GM12878 (cell line): ENCODE results near the gene JTB.

Source experiments
- CREM ChIP-seq: IDR thresholded peaks from 2 replicates; pipeline ENCODE4 v1.6.1; 2014; ENCODE audit warnings: antibody characterized with exemption, low read depth
- CTCF ChIP-seq, 3 experiments: IDR thresholded peaks in 2 of 3; conservative IDR thresholded peaks in 1 of 3; 2 replicates each; pipeline ENCODE4 v1.5.1; 2011; ENCODE audit warnings: low read depth in 3 of 3, low read length in 3 of 3, mild to moderate bottlenecking in 3 of 3, control low read depth in 2 of 3, moderate library complexity in 2 of 3, inconsistent platforms in 1 of 3, mixed read lengths in 1 of 3; ENCODE audit not compliant: control insufficient read depth in 2 of 3, insufficient read depth in 1 of 3; ENCODE audit errors: extremely low read depth in 1 of 3
- TAF1 ChIP-seq: IDR thresholded peaks from 2 replicates; pipeline ENCODE4 v1.6.1; 2011; ENCODE audit warnings: mild to moderate bottlenecking, low read depth, low read length, borderline replicate concordance

GRCh38 chr1:153968972-153969371, 8.5 kb downstream of the JTB start:
- TF ChIP-seq CTCF (IDR thresholded peaks at IDR 0.05 in 2 of 3, conservative IDR thresholded peaks at IDR 0.05 in 1 of 3; ENCODE audit: control insufficient read depth in 2 of 3, extremely low read depth in 1 of 3, insufficient read depth in 1 of 3, low read depth in 3 of 3, low read length in 3 of 3) (no peak), TAF1 (no peak), CREM (no peak)
